Activated CD4-positive, CD25-positive, alpha-beta regulatory T cell treated with anti-CD3 and anti-CD28 coated beads, Interleukin-2, amount 50 U/mL, for 72 hours (primary cell): Measurements from ENCODE around the gene CD300LD.
"Not testable (repeated sequence)": the region's sequence is repeated elsewhere in the genome, so short reads cannot be mapped to it uniquely, and the experiment has no call there.

Experiments
- DNase-seq: peaks from one replicate; pipeline ENCODE4 v3.0.0; 2021

The CD300LD gene

DNA sequence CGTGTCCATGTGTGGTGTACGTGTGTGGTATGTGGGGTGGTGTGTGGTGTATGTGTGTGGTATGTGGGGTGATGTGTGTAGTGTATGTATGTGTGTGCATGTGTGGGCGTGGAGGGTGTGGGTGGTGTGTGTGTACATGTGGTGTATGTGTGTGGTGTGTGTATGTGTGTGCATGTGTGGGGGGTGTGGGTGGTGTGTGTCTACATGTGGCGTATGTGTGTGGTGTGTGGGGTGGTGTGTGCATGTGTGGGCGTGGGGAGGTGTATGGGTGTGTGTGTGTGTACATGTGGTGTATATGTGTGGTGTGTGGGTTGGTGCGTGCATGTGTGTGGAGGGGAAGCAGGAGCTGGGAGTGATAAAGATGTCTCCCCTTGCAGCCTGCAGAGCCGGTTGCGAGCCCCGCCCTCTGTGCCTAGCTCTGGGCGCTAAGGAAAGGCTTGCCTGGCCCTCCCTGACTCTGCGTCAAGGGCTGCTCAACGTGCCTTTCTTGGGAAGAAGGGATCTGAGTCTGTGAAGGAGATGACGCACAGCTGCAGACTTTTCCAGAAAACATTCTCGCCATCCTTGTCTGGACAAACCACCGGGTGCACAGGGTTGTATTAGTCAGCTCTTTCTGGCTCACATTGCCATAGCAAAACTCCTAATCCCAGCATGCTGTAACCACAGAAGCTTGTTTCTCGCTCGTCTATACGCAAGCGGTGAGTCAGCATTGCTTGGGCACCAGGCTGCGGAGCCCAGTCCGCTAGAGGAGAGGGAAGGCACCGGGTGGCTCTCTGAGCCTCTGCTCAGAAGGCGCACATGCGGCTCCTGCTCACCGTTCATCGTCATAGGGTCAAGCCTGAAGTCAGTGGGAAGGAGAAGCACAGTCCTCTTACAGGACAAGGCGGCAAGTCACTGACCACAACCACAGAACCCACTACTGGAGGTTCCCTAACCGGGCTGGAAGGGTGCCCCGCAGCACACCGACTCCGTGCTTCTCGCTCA lies 22.8 kb downstream of the CD300LD start:
- DNase-seq = no peak

DNA sequence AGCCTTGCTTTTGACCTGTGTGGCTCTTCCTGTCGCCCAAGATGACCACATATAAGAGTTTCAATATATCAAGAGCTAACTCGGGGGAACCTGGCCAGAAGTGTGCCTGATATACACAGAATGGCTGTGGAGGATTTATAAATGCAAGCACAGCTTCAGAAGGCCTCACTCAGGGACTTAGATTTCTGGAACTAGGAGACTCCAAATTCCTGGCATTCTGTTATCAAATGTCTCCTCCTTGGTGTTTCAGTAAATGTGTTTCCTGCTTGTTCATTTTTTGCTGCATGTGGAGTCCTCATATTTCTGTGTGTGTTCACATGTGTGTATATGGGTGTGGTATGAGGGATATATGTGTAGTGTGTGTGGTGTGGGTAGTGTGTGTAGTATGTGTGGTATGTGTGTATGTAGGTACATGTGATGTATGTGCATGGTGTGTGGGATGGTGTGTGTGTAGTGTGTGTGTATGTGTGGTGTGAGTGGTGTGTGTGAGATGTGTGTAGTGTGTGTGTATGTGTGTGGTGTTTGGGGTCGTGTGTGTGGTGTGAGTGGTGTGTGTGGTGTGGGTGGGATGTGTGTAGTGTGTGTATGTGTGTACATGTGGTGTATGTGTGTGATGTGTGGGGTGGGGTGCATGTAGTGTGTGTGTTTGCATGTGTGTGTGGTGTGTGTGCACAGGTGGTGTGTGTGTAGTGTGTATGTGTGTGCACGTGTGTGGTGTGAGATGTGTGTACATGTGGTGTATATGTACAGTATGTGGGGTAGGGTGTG lies 23.8 kb downstream of the CD300LD start:
- DNase-seq = no peak

DNA sequence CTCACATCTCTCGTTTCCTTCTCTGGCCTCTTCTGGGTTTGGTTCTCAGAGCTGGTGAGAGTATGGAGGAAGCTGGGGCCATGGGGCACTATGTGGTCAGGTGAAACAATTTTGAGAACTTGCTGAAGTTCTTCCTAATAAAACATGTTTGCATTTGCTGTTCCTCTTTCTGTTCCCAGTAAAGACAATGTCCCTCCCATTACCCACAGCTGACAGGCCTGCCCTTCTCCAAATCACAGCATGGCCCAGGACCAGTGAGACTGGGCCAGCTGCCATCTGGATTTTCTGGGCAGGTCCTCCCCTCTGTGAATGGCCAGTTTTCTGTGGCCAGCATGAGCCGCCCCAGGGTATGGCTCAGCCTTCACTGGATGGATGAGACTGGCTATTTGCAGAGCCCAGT lies 24.7 kb downstream of the CD300LD start, which contains the start of gene CD300H:
CD300H (minus strand) TSS at position 113 of the 400 bp plus-strand sequence.
- no peak for DNase-seq

DNA sequence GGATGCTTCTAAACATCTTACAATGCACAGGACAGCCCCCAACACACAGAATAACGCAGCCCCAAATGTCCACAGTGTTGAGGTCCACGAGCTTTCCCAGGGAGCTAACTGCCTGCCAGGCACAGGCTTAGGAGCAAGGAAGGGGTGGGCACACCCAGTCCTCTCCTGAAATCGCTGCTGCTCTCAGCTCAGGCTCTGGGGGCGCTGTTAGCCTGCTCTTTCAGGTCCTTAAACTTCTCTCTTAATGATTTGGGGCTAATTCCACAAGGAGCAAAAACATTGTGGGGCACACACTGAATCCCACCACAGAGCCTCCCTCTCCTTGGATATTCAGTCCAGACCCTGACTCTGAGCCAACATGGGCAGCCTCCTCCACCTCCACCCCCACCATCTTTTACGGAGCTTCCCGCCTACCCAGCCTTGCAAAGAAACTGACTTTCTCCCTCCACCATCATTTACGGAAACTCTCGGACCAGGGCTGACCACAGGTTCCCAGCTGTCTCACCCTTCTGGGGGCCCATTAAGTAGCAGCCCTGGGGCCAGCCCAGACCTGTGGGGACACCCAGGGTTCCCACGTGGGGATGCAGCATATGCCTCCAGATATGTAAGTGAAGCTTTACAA lies 25.8 kb downstream of the CD300LD start:
- DNase-seq = no peak

DNA sequence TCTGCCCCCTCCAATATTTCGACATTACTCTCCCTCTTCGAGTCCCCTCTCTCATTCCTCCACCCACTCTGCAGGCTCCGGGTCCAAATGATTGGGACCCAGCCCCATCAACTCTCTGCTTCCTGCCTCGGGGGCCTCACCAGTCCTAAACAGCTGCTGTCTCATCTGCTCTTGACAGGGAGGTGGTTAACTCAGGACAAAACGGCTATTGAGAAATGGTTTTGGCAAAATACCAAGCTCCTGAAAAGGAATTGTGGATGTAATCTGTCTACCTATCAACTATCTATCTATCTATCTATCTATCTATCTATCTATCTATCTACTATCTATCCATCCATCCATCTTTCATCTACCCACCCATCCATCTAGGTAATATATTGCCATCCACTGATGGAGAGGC lies 27.0 kb downstream of the CD300LD start:
- no peak for DNase-seq

DNA sequence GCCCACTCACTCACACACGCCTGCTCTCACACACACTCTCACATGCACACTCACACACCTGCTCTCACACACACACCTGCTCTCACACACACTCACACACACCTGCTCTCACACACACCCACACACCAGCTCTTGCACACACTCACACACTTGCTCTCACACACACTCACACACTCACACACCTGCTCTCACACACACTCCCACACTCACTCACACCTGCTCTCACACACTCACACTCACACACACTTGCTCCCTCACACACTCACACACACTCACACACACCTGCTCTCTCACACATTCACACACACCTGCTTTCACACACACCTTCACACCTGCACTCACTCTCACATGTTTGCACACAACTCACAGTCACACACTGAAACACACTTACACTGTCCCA lies 28.7 kb downstream of the CD300LD start:
- no peak for DNase-seq

DNA sequence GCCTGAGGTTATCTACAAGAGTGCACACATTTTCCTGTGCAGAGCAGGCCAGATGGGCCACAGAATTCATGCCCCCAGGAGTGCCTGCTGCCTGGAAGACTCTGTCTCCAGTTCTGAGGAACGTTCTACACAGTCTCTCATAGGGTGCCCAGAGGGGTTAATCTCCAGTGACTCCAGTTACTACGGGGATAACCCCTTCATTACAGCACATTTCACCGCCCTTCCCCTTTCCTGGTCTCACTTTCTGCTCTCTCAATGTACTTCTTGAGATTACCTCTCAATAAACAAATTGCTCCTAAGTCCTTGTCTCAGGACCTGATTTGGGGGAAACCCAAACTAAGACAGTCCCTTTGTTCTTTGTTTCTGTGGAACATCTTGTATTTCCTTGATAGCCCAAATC lies 30.5 kb downstream of the CD300LD start:
- DNase-seq = no peak

DNA sequence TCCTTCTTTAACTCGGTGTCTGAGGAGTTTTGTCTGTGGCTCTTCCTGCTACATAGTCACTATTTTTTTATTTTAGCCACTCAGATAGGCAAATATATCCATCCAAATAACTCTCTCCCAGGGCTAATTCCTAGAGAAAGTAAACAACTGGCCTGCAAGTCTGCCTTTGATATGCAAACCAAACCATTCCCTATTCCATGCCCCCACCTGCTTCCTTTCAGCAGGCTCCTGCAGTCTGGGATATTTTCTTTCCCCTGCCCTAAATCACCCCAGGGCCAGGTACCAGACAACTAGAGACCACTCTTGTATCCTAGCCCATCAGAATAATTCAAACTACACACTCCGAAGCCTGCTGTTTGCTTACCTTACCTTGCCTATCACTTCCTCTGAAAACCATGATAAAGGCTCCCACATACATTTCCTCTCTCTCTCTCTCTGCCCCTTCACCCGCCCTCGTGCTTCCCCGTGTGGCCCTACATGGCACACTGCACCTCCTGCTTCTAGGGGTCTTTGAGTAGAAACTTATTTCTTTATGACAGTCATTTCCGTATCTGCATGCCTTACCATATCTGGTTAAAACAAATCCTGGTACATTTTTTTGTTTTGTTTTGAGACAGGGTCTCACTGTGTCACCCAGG lies 33.1 kb downstream of the CD300LD start:
- no peak for DNase-seq

DNA sequence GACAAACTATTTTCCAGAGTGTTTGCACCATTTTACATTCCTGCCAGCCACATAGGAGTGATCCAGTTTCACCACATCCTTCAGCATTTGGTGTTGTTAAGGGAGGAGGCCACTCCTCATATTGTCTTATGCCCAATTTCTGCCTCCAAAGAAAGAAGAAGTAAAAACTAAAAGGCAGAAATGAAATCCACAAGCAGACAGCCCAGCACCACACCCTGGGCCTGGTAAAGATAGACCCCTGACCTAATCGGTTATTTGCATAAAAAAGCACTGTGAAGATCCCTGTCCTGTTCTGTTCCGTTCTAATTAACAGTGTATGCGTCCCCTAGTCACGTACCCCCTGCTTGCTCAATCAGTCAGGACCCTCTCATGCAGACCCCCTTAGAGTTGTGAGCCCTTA lies 33.7 kb downstream of the CD300LD start:
- not testable (repeated sequence) for DNase-seq

DNA sequence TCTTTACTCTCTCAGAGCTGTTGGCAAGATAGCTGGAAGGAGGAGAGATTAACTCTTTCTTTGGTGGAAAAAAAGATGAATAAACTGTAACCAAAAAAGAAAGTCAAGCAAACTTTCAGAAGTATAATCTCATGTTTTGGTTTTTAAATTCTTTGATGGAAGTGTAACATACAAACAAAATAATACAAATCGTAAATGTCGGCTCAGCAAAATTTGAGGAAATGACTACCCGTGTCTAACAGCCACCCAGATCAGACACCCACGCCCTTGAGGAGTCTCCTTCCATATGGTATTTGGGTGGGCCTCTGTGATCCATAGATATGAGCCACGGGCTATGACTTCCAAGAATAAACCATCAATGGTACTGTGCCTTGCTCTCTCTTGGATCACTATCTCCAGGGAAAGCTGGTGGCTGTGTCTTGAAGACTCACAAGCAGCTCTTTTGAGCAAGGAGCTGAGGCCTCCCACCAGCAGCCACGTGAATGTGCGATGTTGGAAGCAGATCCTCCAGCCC lies 36.6 kb downstream of the CD300LD start:
- DNase-seq = no peak

DNA sequence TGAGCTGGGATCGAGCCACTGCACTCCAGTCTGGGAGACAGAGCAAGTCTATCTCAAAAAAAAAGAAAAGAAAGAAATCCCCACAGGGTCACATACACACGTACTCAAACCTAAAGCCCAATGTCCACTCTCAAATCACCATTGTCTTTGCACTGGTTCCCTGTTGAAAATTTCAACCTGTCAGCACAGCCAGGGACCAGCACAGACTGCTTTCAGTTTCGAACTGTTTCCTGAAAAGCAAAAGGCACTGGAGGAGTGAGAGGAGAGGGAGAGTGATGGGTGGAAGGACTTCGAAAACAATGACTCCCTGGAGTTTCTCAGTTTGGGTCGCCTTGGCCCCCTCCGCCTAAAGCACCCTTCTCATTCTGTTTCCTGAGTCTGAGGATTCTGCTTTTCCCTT lies 37.2 kb downstream of the CD300LD start:
- no peak for DNase-seq

DNA sequence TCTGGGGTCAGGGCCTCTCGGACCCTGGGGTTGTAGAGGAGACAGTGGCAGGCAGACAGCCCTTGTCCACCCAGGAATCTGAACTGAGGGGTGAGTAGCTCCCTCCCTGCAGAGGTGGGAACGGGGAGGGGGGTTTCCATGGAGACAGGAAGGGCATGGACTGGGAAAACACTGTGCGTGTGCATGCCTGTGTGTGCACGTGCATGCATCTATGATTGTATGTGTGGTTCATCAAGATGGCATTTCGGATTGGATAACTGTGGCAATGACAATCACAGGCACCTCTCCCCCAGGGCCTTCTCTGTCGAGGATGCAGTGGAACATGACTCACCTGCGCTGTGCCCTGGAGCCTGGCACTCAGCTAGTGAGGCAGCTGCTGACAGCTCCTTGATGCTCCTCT lies 40.0 kb downstream of the CD300LD start:
- DNase-seq = no peak

DNA sequence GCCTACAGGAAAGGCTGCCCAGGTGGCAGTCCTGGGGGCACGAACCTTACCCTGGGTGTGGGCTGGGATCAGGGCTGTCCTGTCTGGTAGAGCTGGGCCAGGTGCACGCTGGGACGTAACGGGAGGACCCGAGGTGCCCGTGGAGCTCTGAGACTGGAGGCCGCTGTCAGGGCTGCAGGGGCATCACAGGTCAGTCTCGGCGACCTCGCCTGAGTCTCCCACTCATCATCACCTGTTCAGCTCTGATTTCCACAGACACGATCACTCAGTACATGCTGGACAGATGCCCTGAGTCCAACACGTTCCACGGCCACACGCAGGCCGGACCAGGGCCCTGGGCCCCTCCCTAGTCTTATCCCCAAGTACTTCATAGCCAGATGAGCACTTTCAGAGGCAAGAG lies 41.5 kb downstream of the CD300LD start:
- no peak for DNase-seq

DNA sequence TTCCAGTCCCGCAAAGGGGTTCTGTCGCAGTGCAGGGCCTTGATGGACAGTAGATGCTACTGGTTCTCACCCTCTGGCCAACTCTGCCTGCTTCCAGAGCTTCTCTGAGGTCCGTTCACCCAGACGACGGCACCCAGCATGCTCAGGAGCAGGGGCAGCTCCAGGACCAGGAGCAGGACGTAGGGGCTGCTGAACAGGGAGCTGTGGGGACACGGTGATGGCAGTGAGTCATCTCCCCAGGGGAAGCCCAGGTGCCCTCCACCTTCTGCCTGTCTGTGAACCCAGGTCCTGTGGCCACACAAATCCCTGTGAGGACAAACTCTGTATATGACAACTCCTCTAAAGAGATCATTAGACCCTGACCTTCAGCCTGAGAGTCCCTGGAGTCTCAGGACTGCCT lies 42.7 kb downstream of the CD300LD start:
- DNase-seq = no peak

DNA sequence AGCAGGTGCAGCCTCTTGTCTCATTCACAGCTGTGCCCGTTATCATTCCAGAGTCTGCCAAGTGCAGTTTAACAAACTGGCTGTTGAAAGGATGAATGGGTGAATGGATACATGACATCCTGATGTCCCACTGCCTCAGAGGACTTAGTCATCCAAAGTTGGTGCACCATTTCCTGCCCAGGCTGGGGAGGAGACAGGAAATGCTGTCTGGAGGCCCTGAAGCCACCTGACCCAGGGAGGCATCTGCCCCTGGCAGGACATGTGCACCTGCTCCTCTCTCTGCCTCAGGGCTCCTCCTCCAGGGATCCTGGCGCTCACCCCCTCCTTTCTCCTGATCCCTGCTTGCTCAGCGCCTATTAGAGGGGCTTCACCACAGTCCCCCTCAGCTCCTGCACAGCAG lies 44.3 kb downstream of the CD300LD start:
- no peak for DNase-seq

DNA sequence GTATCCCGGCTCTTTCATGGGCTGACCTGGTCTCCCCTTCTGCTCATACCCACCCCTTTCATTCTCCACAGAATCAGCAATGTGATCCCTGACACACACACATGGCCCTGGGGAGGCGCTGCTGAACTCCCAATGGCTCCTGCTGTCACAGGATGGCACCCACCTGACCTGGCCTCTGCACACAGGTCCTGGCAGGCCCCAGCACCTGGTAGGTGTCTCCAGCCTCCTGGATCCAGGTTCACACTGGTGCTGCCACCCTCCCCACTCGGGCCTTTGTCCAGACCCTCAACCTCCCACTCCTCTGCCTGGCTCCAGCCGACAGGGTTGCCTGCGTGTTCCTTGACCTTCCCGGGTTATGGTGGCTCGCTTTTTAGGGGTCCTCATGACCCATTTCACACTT lies 44.8 kb downstream of the CD300LD start:
- DNase-seq = no peak

DNA sequence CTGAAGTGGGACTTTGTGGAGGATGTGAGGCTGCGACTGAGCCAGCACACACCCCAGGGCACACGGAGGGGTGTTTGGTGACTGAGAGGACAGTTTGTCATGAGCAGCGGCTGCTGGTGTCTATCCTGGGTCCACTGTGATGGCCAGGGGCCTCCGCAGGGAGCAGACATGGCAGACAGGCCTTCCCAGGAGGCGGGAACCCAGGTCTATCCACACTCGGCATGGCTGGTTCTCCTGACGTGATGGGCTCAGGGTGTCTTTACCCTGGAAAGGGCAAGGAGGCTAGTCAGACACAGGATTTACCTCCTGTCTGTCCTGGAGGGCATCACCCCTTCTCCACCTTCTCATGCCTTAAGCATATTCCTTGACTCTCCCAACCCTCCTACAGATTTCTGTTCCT lies 45.5 kb downstream of the CD300LD start:
- no peak for DNase-seq

DNA sequence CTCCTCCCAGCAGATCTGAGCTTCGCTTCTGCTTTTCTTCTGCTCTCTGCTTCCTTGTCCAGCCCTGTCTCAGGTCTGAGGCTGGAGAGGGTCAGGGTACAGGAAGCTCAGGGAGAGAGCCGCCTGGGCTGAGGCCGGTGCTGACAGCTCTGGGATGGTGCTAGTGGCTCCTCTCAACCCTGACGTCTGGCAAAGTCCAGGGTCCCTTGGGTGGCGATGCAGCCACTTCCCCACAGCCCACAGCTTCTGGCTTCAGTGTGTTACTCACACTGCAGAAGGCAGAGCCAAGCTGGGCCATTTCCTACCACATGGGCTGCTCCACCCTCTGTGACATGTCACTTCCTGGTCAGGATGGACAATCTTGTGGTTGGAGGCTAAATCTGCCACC lies 46.2 kb downstream of the CD300LD start, which contains the start of gene CD300C:
CD300C (minus strand) TSS at position 273 of the 388 bp plus-strand sequence. CDS start 333 bp downstream, outside the sequence.
- no peak for DNase-seq

DNA sequence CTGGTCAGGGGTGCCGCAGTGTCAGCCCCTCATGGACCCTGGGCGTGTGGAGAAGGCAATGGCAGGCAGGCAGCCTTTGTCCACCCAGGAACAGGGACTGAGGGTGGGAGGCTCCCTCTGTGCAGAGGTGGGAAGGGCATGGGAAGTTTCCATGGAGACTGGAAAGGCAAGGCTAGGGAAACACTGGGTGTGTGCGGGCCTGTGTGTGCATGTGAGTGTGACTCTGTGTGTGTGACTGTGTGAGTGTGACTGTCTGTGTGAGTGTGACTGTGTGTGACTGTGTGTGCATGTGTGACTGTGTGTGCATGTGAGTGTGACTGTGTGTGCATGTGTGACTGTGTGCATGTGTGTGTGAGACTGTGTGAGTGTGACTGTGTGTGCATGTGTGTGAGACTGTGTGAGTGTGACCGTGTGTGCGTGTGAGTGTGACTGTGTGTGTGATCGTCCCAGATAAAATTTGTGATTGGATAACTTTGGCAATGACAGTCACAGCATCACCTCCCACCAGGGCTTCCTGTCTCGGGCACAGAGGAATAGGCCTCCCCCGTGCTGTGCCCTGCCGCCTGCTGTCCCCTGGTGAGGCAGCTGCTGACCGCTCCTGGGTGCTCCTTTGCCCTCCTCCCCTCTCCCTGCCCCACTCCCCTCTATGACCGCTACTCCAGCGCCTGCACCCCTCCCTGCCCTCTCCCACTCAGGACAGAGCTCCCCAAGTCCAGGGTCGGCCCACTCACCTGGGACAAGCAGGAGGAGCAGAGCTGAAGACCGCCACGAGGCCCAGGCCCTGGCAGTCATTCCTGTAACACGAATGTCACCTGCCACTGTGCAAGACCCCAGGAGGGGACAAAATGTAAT lies 46.9 kb downstream of the CD300LD start:
- DNase-seq = no peak

DNA sequence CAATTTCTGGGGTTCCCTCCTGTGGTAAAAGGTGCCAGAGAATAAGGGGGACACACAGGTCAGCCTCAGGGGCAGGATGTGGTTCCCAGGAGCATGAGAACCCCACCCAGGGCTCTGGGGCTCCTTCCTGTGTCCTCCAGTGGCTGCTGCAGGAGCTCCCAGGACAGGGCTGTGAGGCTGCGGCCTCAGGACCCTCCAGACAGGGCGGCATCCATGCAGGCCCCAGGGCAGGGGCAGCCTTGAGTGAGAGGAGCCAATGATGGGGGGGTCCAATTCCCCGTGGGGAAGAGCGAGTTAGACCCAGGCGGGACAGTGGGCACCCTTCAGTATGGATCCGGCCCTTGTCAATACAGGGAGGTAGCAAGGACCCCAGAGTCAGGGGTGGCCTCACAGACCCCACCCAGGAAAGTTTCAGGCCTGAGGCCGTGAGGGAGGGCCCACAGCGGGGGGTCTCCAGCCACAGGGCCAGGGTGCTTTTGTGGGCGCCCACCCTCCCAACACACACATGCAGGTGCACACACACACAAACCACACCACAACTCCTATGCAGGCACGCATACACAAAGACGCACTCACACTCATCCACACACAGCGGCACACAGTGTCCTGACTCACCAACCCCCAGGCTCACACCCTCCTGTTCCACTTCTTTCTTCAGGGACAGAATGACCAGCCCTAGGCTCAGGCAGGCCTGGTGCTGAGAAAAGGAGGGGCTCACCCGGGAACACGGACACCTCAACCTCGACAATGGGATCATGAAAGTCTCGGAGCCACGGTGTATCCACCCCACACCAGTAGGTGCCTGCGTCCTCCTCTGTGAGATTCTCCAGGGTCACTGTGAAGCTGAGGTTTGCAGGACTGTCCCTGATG lies 48.0 kb downstream of the CD300LD start:
- DNase-seq = no peak

DNA sequence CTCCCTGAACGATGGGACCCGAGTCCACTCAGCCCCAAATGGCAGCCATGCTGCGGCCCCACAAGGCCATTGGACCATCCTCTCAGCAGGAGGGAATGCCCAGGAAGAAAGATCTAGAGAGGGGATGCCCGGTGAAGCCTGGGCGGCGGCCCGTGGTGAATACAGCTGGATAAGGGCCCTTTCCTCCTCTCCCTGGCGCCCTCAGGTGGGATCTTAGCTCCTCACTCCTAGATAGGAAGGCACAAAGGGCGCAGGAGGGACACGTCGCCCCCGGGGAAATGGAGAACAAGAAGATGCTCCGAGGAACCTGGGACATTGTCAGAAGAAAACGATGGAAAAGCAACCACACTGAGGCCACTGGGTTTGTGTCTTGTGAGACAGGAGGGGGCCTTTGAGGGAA lies 48.7 kb downstream of the CD300LD start:
- DNase-seq = no peak
